Stimulated activated CD4-positive, alpha-beta T cell treated with anti-CD3 and anti-CD28 coated beads, Interleukin-1b, Interleukin-23, amount 100 ng/mL, for 1 hour (primary cell): ENCODE results near the gene PEAK1.
"Not testable (repeated sequence)": the region's sequence is repeated elsewhere in the genome, so short reads cannot be mapped to it uniquely, and the experiment has no call there.

ENCODE experiments used
- DNase-seq, 2 donors: peaks; one replicate each; pipeline ENCODE4 v3.0.0-alpha.2; 2020; ENCODE audit warnings: low read depth in 2 of 2

Gene PEAK1

DNA sequence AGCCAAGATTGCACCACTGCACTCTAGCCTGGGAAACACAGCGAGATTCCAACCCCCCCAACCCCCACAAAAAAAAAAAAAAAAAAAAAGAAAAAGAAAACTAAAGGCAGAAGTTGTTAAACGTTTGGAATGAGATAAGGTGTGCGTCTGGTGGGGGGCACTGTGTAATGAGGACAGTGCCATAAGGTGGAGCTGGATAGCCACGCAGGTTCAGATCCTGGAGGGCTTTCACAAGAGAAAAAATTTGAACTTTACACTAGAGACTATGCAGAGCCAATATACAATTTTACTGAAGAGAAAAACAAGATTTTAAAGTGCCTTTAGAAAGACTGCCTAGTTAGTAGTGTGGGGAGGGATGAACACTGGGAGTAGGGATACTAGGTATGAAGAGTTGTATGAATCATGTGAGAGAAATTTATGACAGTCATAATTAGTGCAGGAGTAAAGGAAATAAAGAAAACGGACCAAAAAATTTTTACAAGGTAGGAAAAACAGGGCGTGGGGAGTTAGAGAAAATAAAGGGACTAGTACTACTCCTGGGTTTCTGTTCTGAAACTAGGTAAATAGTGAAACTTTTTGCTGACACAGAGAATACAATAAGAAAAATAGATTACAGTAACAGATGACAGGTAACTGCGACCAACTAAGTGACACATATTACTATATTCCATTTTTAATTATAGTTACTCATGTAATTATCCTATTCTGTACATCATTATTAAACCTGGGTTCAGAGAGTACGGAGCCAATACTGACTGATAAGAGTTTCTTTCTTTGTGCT lies 108.1 kb downstream of the PEAK1 start:
- no peak for DNase-seq

DNA sequence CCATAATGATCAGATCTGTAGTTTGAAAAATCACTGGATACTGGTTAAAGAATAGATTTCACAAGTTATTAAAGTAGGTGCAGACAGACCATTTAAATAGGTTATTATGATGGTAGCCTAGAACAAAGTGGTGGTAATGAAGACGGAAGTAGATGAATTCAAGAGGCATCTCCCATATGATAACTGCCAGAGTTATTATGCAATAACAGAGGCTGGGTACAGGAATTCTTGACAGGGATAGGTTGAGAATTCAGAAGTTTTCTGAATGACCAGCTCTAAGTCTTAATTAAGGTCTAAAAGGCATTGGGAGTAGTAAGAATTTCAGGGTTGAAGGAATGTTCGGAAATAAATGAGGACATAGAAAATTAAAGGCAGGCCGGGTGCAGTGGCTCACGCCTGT lies 108.9 kb downstream of the PEAK1 start:
- no peak for DNase-seq

DNA sequence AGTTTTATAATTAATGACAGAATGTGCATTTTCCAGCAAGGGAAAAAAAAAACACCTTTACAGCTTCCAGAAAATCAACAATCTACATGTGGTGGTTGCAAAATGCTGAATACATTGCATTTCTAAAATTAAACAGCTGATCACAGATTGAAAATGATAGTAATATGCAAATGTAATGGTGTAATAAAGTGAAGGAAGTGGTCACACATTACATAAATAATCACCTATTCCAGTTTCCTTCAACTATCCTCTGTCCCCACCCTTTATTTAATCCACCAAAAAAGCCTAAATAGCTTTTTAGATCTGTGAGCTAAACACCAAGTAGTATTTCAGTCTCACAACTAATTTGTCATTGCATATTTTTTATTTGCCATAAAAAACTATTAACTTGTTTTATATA lies 110.5 kb downstream of the PEAK1 start:
- no peak for DNase-seq

GRCh38 chr15:77305953-77306352 lies 114.0 kb downstream of the PEAK1 start:
- DNase-seq: no peak

DNA sequence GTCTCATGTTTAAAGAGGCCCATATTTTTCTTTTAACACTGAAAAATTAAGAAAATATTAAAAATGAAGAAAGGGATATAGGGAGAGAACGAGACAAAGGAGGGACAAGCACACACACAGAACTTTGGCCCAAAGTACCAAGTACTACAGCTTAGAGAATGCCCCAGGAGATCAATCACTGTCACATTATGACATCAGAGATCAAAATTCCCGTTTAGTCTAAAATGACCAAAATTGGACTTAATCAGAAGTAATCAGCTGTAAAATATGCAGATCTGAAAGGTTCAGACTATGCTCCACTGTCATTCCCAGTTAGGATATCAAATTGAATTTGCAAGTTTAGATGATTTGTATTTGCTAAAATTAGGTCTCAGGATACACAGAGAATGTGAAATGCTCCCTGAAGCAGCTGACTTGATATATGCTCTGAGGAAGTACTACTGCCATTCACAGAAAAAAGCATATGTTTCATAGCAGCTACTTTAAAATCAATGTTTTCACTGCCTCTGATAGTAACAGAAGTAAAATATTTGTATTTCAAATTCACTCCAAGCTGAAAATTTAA lies 123.0 kb downstream of the PEAK1 start:
- DNase-seq: no peak

DNA sequence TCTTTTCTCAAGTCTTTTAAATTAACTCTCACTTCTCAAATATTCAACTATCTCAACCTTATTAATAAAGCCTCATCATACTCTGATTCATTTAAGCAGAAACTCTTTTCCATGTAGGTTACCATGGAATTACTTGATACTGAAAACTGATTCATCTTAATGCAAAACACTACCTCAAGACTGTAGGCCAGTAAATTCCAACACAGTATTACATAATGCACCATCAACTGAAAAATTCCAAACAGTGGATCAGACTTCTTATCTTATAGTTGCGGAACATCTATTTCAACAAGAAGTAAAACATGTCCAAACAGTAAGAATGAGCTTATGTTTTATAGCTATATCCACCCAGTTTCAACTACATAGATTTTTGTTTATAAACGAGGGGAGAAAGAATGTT lies 124.5 kb downstream of the PEAK1 start:
- DNase-seq: no peak

GRCh38 chr15:77292969-77293558 lies 126.8 kb downstream of the PEAK1 start:
- no peak for DNase-seq

GRCh38 chr15:77291107-77291506 lies 128.8 kb downstream of the PEAK1 start:
- no peak for DNase-seq

- no peak for DNase-seq
Measured at GRCh38 chr15:77287385-77287784, 132.5 kb downstream of the PEAK1 start.

- no peak for DNase-seq
Measured at GRCh38 chr15:77285057-77285997, 134.6 kb downstream of the PEAK1 start.

DNA sequence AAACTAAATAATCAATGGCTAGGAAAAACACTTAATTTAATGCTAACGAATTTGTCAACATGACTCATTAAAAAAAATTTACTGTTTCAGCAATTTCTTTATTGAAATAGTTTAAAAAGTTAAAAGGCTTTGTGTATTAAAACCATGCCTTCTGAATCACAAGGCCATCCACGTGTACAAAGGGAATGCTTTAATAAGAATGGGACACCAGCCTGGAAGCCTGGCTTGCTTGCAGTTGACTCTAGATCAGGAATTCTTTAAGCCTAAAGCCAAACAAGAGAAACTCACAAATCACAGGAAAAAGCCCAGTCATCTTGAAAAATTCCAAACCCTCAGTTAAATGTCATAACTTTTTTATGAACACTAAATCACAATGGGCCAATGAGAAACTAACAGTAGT lies 137.6 kb downstream of the PEAK1 start:
- no peak for DNase-seq

DNA sequence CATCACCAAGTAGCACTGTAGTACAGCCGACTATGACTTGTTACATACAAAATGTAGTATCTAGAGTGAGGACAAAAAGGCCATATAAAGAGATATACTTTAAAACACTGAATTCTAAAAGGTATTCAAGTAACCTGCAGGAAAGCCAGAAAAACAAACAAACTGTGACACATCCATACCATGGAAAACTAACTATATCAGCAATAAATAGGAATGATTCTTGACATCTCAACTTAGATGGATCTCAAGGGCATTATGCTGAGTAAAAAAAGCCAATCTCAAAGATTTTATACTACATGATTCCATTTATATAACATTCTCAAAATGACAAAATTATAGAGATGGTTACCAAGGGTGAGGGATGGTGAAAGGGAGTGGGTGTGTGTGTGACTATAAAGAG lies 143.0 kb downstream of the PEAK1 start:
- DNase-seq: no peak

DNA sequence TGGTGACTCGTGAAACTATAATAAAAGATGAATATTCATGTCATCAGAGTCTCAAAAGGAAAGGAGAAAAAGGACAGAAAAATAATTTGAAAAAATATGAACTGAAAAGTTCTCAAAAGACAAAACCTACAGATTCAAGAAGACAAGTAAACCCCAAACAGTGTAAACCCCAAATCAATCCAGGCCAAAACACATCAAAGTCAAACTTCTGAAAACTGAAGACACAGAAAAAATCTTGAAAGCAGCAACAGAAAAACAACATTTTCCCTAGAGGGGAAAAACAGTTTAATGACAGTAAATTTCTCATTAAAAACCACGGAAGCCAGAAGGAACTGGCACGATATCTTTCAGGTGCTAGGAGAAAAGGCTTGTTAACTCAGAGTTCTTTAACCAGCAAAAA lies 143.8 kb downstream of the PEAK1 start:
- DNase-seq: no peak

DNA sequence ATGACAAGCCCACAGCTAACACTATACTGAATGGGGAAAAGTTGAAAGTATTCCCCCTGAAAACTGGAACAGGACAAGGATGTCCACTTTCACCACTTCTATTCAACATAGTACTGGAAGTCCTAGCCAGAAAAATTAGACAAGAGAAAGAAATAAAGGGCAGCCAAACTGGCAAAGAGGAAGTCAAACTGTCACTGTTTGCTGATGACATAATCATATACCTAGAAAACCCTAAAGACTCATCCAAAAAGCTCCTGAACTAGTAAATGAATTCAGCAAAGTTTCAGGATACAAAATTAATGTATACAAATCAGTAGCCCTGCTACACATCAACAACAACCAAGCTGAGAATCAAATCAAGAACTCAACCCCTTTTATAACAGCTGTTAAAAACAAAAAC lies 146.8 kb downstream of the PEAK1 start:
- not testable (repeated sequence) for DNase-seq

GRCh38 chr15:77266708-77267386 lies 153.1 kb downstream of the PEAK1 start:
- DNase-seq: no peak

DNA sequence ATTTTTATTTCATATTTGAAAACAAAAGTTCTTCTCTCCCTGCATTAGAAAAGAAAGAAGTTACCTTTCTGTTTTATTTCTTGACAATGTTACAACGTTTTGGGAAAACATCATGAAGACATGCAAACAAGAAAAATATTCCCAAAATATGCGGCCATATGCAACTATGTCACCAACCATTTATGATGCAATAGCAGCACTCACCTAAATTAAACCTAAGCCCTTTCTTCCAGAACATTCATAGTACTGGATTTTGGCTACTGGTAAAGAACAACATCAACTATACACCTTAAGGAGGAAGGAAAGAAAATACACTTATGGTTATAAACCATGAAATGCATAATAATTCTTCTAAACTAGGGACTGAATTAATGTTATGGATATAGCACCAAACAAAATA lies 164.5 kb downstream of the PEAK1 start:
- DNase-seq: no peak

- no peak for DNase-seq
Measured at GRCh38 chr15:77251662-77252061, 168.2 kb downstream of the PEAK1 start.

- DNase-seq: no peak
Measured at GRCh38 chr15:77247116-77247515, 172.8 kb downstream of the PEAK1 start.

DNA sequence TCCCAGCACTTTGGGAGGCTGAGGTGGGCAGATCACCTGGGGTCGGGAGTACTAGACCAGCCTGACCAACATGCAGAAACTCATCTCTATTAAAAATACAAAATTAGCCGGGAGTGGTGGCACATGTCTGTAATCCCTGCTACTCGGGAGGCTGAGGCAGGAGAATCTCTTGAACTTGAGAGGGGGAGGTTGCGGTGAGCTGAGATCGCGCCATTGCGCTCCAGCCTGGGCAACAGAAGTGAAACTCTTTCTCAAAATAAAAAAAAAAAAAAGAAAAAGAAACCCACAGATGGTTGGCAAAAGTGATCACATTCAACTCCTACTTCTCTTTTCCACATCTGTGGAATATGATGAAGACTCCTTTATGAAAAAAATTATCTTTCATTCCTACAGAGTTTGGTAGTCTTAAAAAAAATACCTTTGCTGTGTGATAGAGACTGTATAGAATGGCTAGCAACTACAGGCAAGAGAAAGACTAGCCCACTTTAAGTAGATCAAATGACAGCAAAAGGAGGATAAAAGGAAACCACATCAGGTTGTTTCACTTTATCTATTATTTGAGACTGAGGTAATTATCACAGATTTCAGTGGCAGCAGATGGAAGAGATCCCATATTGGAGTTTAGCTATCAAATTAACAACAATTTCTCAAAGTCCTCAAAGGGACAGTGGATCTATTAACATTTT lies 176.0 kb downstream of the PEAK1 start:
- no peak for DNase-seq

DNA sequence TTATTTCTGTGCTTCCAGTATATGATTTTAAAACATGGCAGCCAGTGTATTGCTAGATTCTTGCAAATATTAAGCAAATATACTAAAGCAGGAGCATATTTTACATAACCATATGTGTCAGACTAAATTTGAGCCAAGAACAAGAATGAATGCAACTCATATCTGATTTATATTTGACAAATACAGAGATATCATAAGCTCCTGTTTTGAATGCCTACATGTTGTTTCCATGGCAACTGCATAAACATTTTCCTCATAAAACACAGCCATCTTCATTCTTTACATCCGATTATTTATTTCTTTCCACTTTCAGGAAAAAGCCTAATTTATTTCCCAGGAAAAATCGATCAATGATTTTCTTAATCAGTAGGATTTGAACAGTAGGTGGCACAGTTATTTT lies 176.8 kb downstream of the PEAK1 start:
- no peak for DNase-seq
